Neural progenitor cell (in vitro differentiated cells): ENCODE data around the gene CERS6. TPM values are rescaled to one million over a fixed set of nuclear protein-coding genes. Genes with fewer than 3 reads are reported as not detected.

ENCODE experiments used
- DNase-seq: peaks from one replicate; pipeline ENCODE4 v3.0.0-alpha.2; 2016; ENCODE audit warnings: low spot score
- H2AFZ ChIP-seq: fragments of 200-600 bp; sonication (generic); replicated peaks from 2 replicates; pipeline ENCODE4 v1.6.1; 2016; ENCODE audit warnings: antibody characterized with exemption
- H3F3A ChIP-seq: fragments of 200-600 bp; sonication (generic); 2 replicates; pipeline ENCODE4 v1.6.1; 2016; ENCODE audit warnings: antibody characterized with exemption, low read depth
- H3K27ac ChIP-seq: fragments of 200-600 bp; sonication (generic); 2 replicates; pipeline ENCODE4 v1.5.1; 2016; ENCODE audit warnings: mild to moderate bottlenecking
- H3K27me3 ChIP-seq: fragments of 200-600 bp; sonication (generic); 2 replicates; pipeline ENCODE4 v1.6.1; 2016; ENCODE audit warnings: mild to moderate bottlenecking, moderate library complexity
- H3K36me3 ChIP-seq: fragments of 200-600 bp; sonication (generic); 2 replicates; pipeline ENCODE4 v1.5.1; 2016
- H3K4me1 ChIP-seq: fragments of 200-600 bp; sonication (generic); 2 replicates; pipeline ENCODE4 v1.6.1; 2016; ENCODE audit warnings: mixed run types
- H3K4me2 ChIP-seq: fragments of 200-600 bp; sonication (generic); 2 replicates; pipeline ENCODE4 v1.6.1; 2016
- H3K4me3 ChIP-seq: fragments of 200-600 bp; sonication (generic); 2 replicates; pipeline ENCODE4 v1.5.1; 2016
- H3K79me2 ChIP-seq: fragments of 200-600 bp; sonication (generic); 2 replicates; pipeline ENCODE4 v1.6.1; 2016; ENCODE audit warnings: low read depth
- H3K9ac ChIP-seq: fragments of 200-600 bp; sonication (generic); 2 replicates; pipeline ENCODE4 v1.6.1; 2016
- H3K9me3 ChIP-seq: fragments of 200-600 bp; sonication (generic); 2 replicates; pipeline ENCODE4 v1.5.1; 2016; ENCODE audit warnings: low read depth
- H4K20me1 ChIP-seq: fragments of 200-600 bp; sonication (generic); 2 replicates; pipeline ENCODE4 v1.6.1; 2016; ENCODE audit warnings: low read depth
- H3K27ac Mint-ChIP-seq: 3 replicates; pipeline ENCODE4 v1.8.0; 2021; ENCODE audit warnings: mixed read lengths
- H3K27me3 Mint-ChIP-seq: 2 replicates; pipeline ENCODE4 v1.8.0; 2022; ENCODE audit warnings: low read depth, mild to moderate bottlenecking, inconsistent platforms, moderate library complexity, mixed read lengths; ENCODE audit not compliant: insufficient read depth
- H3K36me3 Mint-ChIP-seq: 3 replicates; pipeline ENCODE4 v1.8.0; 2021; ENCODE audit warnings: mixed read lengths
- H3K4me1 Mint-ChIP-seq: 3 replicates; pipeline ENCODE4 v1.8.0; 2021; ENCODE audit warnings: mixed read lengths
- H3K4me3 Mint-ChIP-seq: 3 replicates; pipeline ENCODE4 v1.8.0; 2021; ENCODE audit warnings: mild to moderate bottlenecking, moderate library complexity, mixed read lengths
- H3K9me3 Mint-ChIP-seq: 3 replicates; pipeline ENCODE4 v1.8.0; 2020; ENCODE audit warnings: mixed read lengths
- CTCF ChIP-seq: fragments of 200-600 bp; sonication (generic); IDR thresholded peaks from 2 replicates; pipeline ENCODE4 v1.5.1; 2017; ENCODE audit warnings: antibody characterized with exemption, mild to moderate bottlenecking
- EZH2 ChIP-seq: fragments of 200-600 bp; sonication (generic); IDR thresholded peaks from 2 replicates; pipeline ENCODE4 v1.6.1; 2017; ENCODE audit warnings: antibody characterized with exemption, mild to moderate bottlenecking, moderate library complexity
- EZH2phosphoT487 ChIP-seq: fragments of 200-600 bp; sonication (generic); IDR thresholded peaks from 2 replicates; pipeline ENCODE4 v1.6.1; 2017; ENCODE audit warnings: antibody characterized with exemption
- total RNA-seq: library from RNA; depleted of rRNA; stranded (reverse); fragments of >200 nt; gene quantifications from 2 replicates; pipeline ENCODE4 v1.2.3, GENCODE V29; 2015; ENCODE audit warnings: low replicate concordance

CERS6 gene
- total RNA-seq, 1 donor from 2014 or later = 50.8 TPM

DNA sequence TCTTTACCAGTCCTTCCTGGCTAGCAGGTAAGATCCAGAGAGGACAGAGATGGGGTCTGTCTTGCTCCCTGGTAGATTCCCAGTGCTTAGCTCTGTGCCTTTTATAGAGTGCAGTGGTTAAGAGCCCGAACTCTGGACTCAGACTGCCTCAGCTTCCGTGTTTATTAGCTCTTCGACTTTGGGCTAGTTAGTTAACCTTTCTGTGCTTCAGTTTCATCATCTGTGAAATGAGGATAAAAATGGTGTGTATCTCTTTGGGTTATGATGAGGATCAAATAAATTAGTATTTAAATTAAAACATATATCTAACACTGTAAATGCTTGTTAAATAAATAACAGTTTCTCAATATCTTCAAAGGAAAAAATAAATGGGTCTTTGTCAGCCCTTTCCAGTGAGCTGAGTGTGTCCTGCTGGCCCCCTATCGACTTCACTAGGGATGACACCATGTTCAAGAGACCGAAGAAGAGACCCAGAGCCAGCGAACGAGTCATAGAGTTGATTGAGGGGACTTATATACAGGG lies 38.2 kb downstream of the CERS6 start:
- no peak overlapping the region for H3K4me3 ChIP-seq
- H3K9me3 Mint-ChIP-seq = peaks cover 7% of the 10 kb centered on the region
- H2AFZ ChIP-seq = no peak overlapping the region
- no peak overlapping the region for H3K27ac Mint-ChIP-seq
- H3K4me2 ChIP-seq = no peak overlapping the region
- TF ChIP-seq EZH2phosphoT487 (no peak), CTCF (peak; percentile 59)
- no peaks in the 10 kb centered on the region for H3K27me3 ChIP-seq
- no peak overlapping the region for H3K27ac ChIP-seq
- no peak overlapping the region for H3K4me3 Mint-ChIP-seq
- peak; percentile 60 for DNase-seq
- no peak overlapping the region for H3K9ac ChIP-seq
- H4K20me1 ChIP-seq = no peaks in the 10 kb centered on the region
- peaks cover 19% of the 10 kb centered on the region for H3F3A ChIP-seq
- H3K4me1 Mint-ChIP-seq = peaks cover 15% of the 10 kb centered on the region
- peaks cover 26% of the 10 kb centered on the region for H3K36me3 Mint-ChIP-seq
- no peaks in the 10 kb centered on the region for H3K36me3 ChIP-seq
- no peaks in the 10 kb centered on the region for H3K9me3 ChIP-seq
- peaks cover 2% of the 10 kb centered on the region for H3K27me3 Mint-ChIP-seq
- peaks cover 91% of the 10 kb centered on the region for H3K79me2 ChIP-seq
- peaks cover 21% of the 10 kb centered on the region for H3K4me1 ChIP-seq

- Mint-ChIP-seq H3K4me3 (no peak overlapping the region), H3K27ac (no peak overlapping the region), H3K4me1 (peaks cover 5% of the 10 kb centered on the region), H3K9me3 (peaks cover 13% of the 10 kb centered on the region), H3K27me3 (peaks cover 2% of the 10 kb centered on the region), H3K36me3 (peaks cover 30% of the 10 kb centered on the region)
- Histone ChIP-seq H3K36me3 (no peaks in the 10 kb centered on the region), H3K9me3 (no peaks in the 10 kb centered on the region), H3K4me3 (no peak overlapping the region), H3K27ac (no peak overlapping the region), H3K79me2 (peaks cover 91% of the 10 kb centered on the region), H2AFZ (no peak overlapping the region), H3F3A (peaks cover 7% of the 10 kb centered on the region), H3K4me2 (no peak overlapping the region), H3K9ac (no peak overlapping the region), H4K20me1 (no peaks in the 10 kb centered on the region), H3K27me3 (no peaks in the 10 kb centered on the region), H3K4me1 (peaks cover 8% of the 10 kb centered on the region)
- no peak for DNase-seq
- TF ChIP-seq EZH2phosphoT487 (no peak), EZH2 (no peak), CTCF (no peak)
Measured at GRCh38 chr2:168495524-168495923, 39.5 kb downstream of the CERS6 start.

DNA sequence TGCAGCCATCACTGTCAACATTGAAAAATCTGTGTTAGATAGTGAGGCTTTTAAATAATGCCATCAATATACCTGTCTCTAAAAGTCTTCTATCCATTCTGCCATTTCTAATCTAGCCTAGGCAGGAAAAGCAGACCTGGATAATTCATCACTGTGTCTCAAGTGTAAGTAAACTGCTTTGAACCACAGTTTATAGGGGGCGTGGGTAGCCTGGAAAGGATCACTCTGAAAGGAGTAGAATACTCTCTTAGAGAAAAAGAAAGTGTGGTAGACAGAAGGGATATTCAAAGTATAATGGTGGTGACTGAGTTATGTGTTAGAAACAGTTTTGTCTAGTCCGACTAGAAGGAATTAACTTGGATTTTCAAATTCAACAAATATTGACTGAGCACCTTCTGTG lies 40.8 kb downstream of the CERS6 start:
- H3K9ac ChIP-seq = no peak overlapping the region
- TF ChIP-seq CTCF = no peak
- TF ChIP-seq EZH2 = no peak
- no peak for TF ChIP-seq EZH2phosphoT487
- H2AFZ ChIP-seq = no peak overlapping the region
- no peak overlapping the region for H3K4me3 ChIP-seq
- no peaks in the 10 kb centered on the region for H3K9me3 ChIP-seq
- H3K79me2 ChIP-seq = peaks cover 91% of the 10 kb centered on the region
- H3K36me3 ChIP-seq = no peaks in the 10 kb centered on the region
- H3K27me3 ChIP-seq = no peaks in the 10 kb centered on the region
- no peaks in the 10 kb centered on the region for H4K20me1 ChIP-seq
- no peak overlapping the region for H3K4me3 Mint-ChIP-seq
- DNase-seq = no peak
- H3K27ac ChIP-seq = no peak overlapping the region
- H3K27me3 Mint-ChIP-seq = peaks cover 2% of the 10 kb centered on the region
- no peak overlapping the region for H3K4me2 ChIP-seq
- no peaks in the 10 kb centered on the region for H3K4me1 Mint-ChIP-seq
- H3K4me1 ChIP-seq = no peaks in the 10 kb centered on the region
- H3K36me3 Mint-ChIP-seq = peaks cover 30% of the 10 kb centered on the region
- peaks cover 11% of the 10 kb centered on the region for H3K9me3 Mint-ChIP-seq
- H3K27ac Mint-ChIP-seq = no peak overlapping the region
- H3F3A ChIP-seq = no peaks in the 10 kb centered on the region
